DMS53 treated with DMSO at 0.1 percent for 48 hours (cell line): ENCODE data around the gene PEX5.

Experiments used
- DNase-seq: peaks from one replicate; lab custom pipeline; 2025; ENCODE audit not compliant: unreplicated experiment; lab: John Stamatoyannopoulos, UW

The PEX5 gene

GRCh38 chr12:7189398-7190267, at the start of gene PEX5:
Gene PEX5 (plus strand): TSS chr12:7189686. CDS start chr12:7190378, 692 bp downstream.
- DNase-seq, result peak; percentile 96

GRCh38 chr12:7141351-7142005, 48.0 kb upstream of the PEX5 start:
- no peak for DNase-seq

GRCh38 chr12:7142056-7142644, 47.3 kb upstream of the PEX5 start:
- DNase-seq, result peak; percentile 55

GRCh38 chr12:7142809-7143465, 46.5 kb upstream of the PEX5 start:
- no peak for DNase-seq

GRCh38 chr12:7143564-7143963, 45.9 kb upstream of the PEX5 start:
- DNase-seq, result no peak

GRCh38 chr12:7144414-7145120, 44.9 kb upstream of the PEX5 start:
- peak; percentile 59 for DNase-seq

GRCh38 chr12:7145671-7146070, 43.8 kb upstream of the PEX5 start:
- no peak for DNase-seq

- DNase-seq, result no peak
Measured at GRCh38 chr12:7146228-7146627, 43.3 kb upstream of the PEX5 start.

GRCh38 chr12:7146906-7147305, 42.6 kb upstream of the PEX5 start:
- no peak for DNase-seq

- DNase-seq, result no peak
Measured at GRCh38 chr12:7150356-7150755, 39.1 kb upstream of the PEX5 start.

GRCh38 chr12:7150841-7151240, 38.6 kb upstream of the PEX5 start:
- DNase-seq, result no peak

- no peak for DNase-seq
Measured at GRCh38 chr12:7151532-7151931, 38.0 kb upstream of the PEX5 start.

- DNase-seq, result no peak
Measured at GRCh38 chr12:7152818-7153217, 36.7 kb upstream of the PEX5 start.

- DNase-seq, result no peak
Measured at GRCh38 chr12:7154042-7154441, 35.4 kb upstream of the PEX5 start.

- no peak for DNase-seq
Measured at GRCh38 chr12:7154901-7155470, 34.5 kb upstream of the PEX5 start.

GRCh38 chr12:7155471-7156034, 33.9 kb upstream of the PEX5 start:
- DNase-seq, result peak; percentile 66

GRCh38 chr12:7156259-7157197, 33.0 kb upstream of the PEX5 start:
- no peak for DNase-seq

GRCh38 chr12:7157391-7157790, 32.1 kb upstream of the PEX5 start:
- DNase-seq, result no peak
